K562 (cell line): ENCODE data around the gene SDCBP2.

Experiments used
- ARID1B ChIP-seq: fragments of 450-650 bp; IDR thresholded peaks from 2 replicates; pipeline ENCODE4 v1.6.1; 2016; ENCODE audit warnings: antibody characterized with exemption, mild to moderate bottlenecking, inconsistent platforms
- ELF2 ChIP-seq: fragments of 250-450 bp; sonication (Bioruptor Pico); IDR thresholded peaks from 2 replicates; pipeline ENCODE4 v1.5.0; 2021; ENCODE audit warnings: mild to moderate bottlenecking
- EZH2 ChIP-seq: IDR thresholded peaks from 2 replicates; pipeline ENCODE4 v1.6.1; 2012; ENCODE audit warnings: low read depth, mild to moderate bottlenecking, inconsistent platforms, low read length, borderline replicate concordance
- JUND ChIP-seq, 2 experiments: IDR thresholded peaks; 2 replicates in 1 of 2; 3 replicates in 1 of 2; pipeline ENCODE4 v1.6.1; 2011; ENCODE audit warnings: borderline replicate concordance in 2 of 2, low read depth in 2 of 2, low read length in 2 of 2, improper control_type of control experiment in 1 of 2, missing biosample characterization in 1 of 2, missing genetic modification characterization in 1 of 2, missing genetic modification reagents in 1 of 2
- MAFK ChIP-seq: IDR thresholded peaks from 2 replicates; pipeline ENCODE4 v1.6.1; 2011; ENCODE audit warnings: low read length, improper control_type of control experiment
- MED1 ChIP-seq: sonication (generic); formaldehyde crosslinking; IDR thresholded peaks from 2 replicates; pipeline ENCODE4 v1.8.1; 2023; ENCODE audit warnings: missing genetic modification reagents, borderline replicate concordance
- PHF8 ChIP-seq: fragments of 200-600 bp; sonication (generic); IDR thresholded peaks from 2 replicates; pipeline ENCODE4 v1.6.1; 2012; ENCODE audit warnings: mixed run types, mild to moderate bottlenecking, inconsistent platforms, low read length, moderate library complexity, borderline replicate concordance
- POLR2AphosphoS5 ChIP-seq: IDR thresholded peaks from 2 replicates; pipeline ENCODE4 v1.6.1; 2011; ENCODE audit warnings: mild to moderate bottlenecking, low read depth, low read length, moderate library complexity; ENCODE audit not compliant: control insufficient read depth, insufficient read depth
- TF ChIP-seq, protein P1 (sequence below), 3 experiments: IDR thresholded peaks in 2 of 3; conservative IDR thresholded peaks in 1 of 3; 2 replicates each; pipeline ENCODE4 v1.5.1; 2011 to 2012; ENCODE audit warnings: low read length in 3 of 3, mild to moderate bottlenecking in 3 of 3, control low read depth in 2 of 3, improper control_type of control experiment in 1 of 3, inconsistent platforms in 1 of 3, low read depth in 1 of 3, mixed read lengths in 1 of 3, moderate library complexity in 1 of 3; ENCODE audit not compliant: insufficient read depth in 2 of 3

DNA sequence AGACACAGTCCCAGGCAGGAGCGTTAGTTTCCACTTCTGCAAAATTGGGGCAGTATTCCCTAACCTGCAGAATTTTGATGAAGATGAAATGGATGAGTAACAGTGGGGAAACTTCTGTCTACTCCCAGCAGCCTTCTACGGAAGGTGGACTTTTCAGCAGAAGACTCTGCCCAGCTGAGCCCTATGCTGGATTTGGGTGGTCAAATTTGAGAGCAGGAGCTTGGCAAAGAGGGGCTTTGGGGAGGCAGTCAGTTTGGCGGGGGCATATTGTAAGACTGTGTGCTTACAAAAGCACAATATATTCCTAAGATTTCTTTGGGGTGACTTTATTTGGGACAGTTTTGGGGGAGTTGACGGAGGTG lies 5.4 kb upstream of the SDCBP2 start:
- no peak for TF ChIP-seq JUND (IDR thresholded peaks at IDR 0.05; ENCODE audit: borderline replicate concordance, low read depth, low read length)
- TF ChIP-seq JUND (tag; IDR thresholded peaks at IDR 0.05; ENCODE audit: borderline replicate concordance, low read depth, low read length), result no peak
- no peak for TF ChIP-seq MAFK
- no peak for TF ChIP-seq ARID1B
- no peak for TF ChIP-seq PHF8
- TF ChIP-seq, protein P1, sequence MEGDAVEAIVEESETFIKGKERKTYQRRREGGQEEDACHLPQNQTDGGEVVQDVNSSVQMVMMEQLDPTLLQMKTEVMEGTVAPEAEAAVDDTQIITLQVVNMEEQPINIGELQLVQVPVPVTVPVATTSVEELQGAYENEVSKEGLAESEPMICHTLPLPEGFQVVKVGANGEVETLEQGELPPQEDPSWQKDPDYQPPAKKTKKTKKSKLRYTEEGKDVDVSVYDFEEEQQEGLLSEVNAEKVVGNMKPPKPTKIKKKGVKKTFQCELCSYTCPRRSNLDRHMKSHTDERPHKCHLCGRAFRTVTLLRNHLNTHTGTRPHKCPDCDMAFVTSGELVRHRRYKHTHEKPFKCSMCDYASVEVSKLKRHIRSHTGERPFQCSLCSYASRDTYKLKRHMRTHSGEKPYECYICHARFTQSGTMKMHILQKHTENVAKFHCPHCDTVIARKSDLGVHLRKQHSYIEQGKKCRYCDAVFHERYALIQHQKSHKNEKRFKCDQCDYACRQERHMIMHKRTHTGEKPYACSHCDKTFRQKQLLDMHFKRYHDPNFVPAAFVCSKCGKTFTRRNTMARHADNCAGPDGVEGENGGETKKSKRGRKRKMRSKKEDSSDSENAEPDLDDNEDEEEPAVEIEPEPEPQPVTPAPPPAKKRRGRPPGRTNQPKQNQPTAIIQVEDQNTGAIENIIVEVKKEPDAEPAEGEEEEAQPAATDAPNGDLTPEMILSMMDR (IDR thresholded peaks at IDR 0.05 in 2 of 3, conservative IDR thresholded peaks at IDR 0.05 in 1 of 3; ENCODE audit: insufficient read depth in 2 of 3, low read depth in 1 of 3, low read length in 3 of 3), result no peak
- no peak for TF ChIP-seq EZH2
- TF ChIP-seq MED1 (CRISPR knock-in tag), result no peak
- no peak for TF ChIP-seq POLR2AphosphoS5
- TF ChIP-seq ELF2 (CRISPR knock-in tag), result no peak
